Endodermal cell (in vitro differentiated cells): ENCODE measurements around the gene SPOP. TPM values are rescaled to one million over a fixed set of nuclear protein-coding genes. Genes with fewer than 3 reads are reported as not detected.
"Not testable (repeated sequence)": the region's sequence is repeated elsewhere in the genome, so short reads cannot be mapped to it uniquely, and the experiment has no call there.

Experiments
- DNase-seq: peaks from one replicate; pipeline ENCODE4 v3.0.0-alpha.2; 2017
- H3K27ac ChIP-seq: 2 replicates; pipeline ENCODE4 v1.5.1; 2013; ENCODE audit warnings: mild to moderate bottlenecking, low read depth, low read length, moderate library complexity
- H3K27me3 ChIP-seq: 2 replicates; pipeline ENCODE4 v1.6.1; 2013; ENCODE audit warnings: mild to moderate bottlenecking, low read length, moderate library complexity; ENCODE audit not compliant: insufficient read depth, control insufficient read depth, poor library complexity, severe bottlenecking
- H3K36me3 ChIP-seq: 2 replicates; pipeline ENCODE4 v1.7.0; 2013; ENCODE audit warnings: mild to moderate bottlenecking, low read length, moderate library complexity; ENCODE audit not compliant: control insufficient read depth, insufficient read depth
- H3K4me1 ChIP-seq: one replicate; pipeline ENCODE4 v1.7.0; 2013; ENCODE audit warnings: low read length; ENCODE audit not compliant: control insufficient read depth, insufficient read depth
- H3K4me3 ChIP-seq: 2 replicates; pipeline ENCODE4 v1.5.1; 2013; ENCODE audit warnings: mild to moderate bottlenecking, low read length, moderate library complexity
- H3K9ac ChIP-seq: 2 replicates; pipeline ENCODE4 v1.6.1; 2013; ENCODE audit warnings: mild to moderate bottlenecking, low read length, moderate library complexity; ENCODE audit not compliant: poor library complexity, severe bottlenecking; ENCODE audit errors: extremely low read depth
- H3K9me3 ChIP-seq: 2 replicates; pipeline ENCODE4 v1.6.1; 2013; ENCODE audit warnings: mild to moderate bottlenecking, low read length, moderate library complexity; ENCODE audit not compliant: control insufficient read depth
- H3K27ac Mint-ChIP-seq: 2 replicates; pipeline ENCODE4 v1.8.0; 2020; ENCODE audit warnings: mixed read lengths
- H3K27me3 Mint-ChIP-seq: 2 replicates; pipeline ENCODE4 v1.8.0; 2021; ENCODE audit warnings: mild to moderate bottlenecking, mixed read lengths; ENCODE audit not compliant: insufficient read depth
- H3K36me3 Mint-ChIP-seq: 2 replicates; pipeline ENCODE4 v1.8.0; 2020; ENCODE audit warnings: low read depth, mixed read lengths
- H3K4me1 Mint-ChIP-seq: 2 replicates; pipeline ENCODE4 v1.8.0; 2020; ENCODE audit warnings: mixed read lengths
- H3K4me3 Mint-ChIP-seq: 2 replicates; pipeline ENCODE4 v1.8.0; 2020; ENCODE audit warnings: mild to moderate bottlenecking, moderate library complexity, mixed read lengths
- H3K9me3 Mint-ChIP-seq: 2 replicates; pipeline ENCODE4 v1.8.0; 2020; ENCODE audit warnings: mild to moderate bottlenecking, mixed read lengths
- WGBS, 2 experiments: methylation state at CpG; one replicate each; pipeline versions ENCODE4 v1.1.5 to v1.1.7; 2013; ENCODE audit warnings: missing lambda C conversion rate in 2 of 2, mixed read lengths in 1 of 2; ENCODE audit not compliant: insufficient coverage in 1 of 2, insufficient read length in 1 of 2; 5-methylcytosine and 5-hydroxymethylcytosine counted together
- total RNA-seq, 2 donors: library from RNA; stranded (reverse); fragmentation: NEBNext Ultra II Directional in 1 of 2; extraction: Animal tissue kit (Norgen Biotek cat#: 25700) in 1 of 2; gene quantifications; 2 replicates in 1 of 2; 3 replicates in 1 of 2; pipeline ENCODE4 v1.2.1, GENCODE V29; 2021
- TF ChIP-seq, protein P1 (sequence below): fragments of 200-600 bp; sonication (generic); conservative IDR thresholded peaks from 2 replicates; pipeline ENCODE4 v1.5.0; 2021; ENCODE audit warnings: antibody characterized with exemption, mild to moderate bottlenecking

SPOP gene
- total RNA-seq, 2 donors from 2014 or later = 39.9 to 41.3 TPM

DNA sequence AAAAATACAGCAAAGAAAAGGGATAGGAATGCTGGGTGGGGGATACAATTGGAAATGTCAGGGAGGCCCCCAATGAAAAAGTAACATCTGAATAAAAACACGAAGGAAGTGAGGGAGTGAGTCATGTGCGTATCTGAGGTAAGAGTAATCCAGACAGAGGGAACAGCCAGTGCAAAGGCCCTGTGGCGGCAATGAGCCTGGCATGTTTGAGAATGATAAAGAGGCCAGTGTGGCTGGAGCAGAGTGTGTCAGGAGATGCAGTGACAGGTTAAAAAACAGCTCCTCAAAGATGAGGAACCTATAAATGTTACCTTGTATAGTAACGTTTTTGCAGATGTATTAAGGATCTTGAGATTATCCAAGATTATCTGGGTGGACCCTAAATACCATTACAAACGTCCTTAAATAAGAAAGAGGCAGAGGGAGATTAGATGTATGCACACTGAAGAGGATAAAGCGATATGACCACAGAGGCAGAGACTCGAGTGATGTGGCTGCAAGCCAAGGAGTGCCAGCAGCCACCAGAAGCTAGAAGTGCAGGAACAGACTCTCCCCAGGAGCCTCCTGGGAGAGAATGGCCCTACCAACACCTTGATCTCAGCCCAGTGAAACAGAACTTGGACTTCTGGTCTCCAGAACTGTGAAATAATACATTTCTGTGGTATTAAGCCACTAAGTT, 47.7 kb upstream of the SPOP start:
- Mint-ChIP-seq H3K4me3 (no peak overlapping the region), H3K27ac (no peak overlapping the region), H3K4me1 (peaks cover 15% of the 10 kb centered on the region), H3K27me3 (no peaks in the 10 kb centered on the region), H3K9me3 (peaks cover 8% of the 10 kb centered on the region), H3K36me3 (peaks cover 38% of the 10 kb centered on the region)
- Histone ChIP-seq H3K4me1 (peaks cover 7% of the 10 kb centered on the region), H3K36me3 (peaks cover 7% of the 10 kb centered on the region), H3K4me3 (no peak overlapping the region), H3K9me3 (peaks cover 12% of the 10 kb centered on the region), H3K27me3 (no peaks in the 10 kb centered on the region), H3K27ac (no peak overlapping the region), H3K9ac (no peak overlapping the region)
- no peak for DNase-seq
- TF ChIP-seq, protein P1, sequence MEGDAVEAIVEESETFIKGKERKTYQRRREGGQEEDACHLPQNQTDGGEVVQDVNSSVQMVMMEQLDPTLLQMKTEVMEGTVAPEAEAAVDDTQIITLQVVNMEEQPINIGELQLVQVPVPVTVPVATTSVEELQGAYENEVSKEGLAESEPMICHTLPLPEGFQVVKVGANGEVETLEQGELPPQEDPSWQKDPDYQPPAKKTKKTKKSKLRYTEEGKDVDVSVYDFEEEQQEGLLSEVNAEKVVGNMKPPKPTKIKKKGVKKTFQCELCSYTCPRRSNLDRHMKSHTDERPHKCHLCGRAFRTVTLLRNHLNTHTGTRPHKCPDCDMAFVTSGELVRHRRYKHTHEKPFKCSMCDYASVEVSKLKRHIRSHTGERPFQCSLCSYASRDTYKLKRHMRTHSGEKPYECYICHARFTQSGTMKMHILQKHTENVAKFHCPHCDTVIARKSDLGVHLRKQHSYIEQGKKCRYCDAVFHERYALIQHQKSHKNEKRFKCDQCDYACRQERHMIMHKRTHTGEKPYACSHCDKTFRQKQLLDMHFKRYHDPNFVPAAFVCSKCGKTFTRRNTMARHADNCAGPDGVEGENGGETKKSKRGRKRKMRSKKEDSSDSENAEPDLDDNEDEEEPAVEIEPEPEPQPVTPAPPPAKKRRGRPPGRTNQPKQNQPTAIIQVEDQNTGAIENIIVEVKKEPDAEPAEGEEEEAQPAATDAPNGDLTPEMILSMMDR = no peak
- 93 to 96% methylated on average over 7 of the region's 7 CpGs for WGBS, 2 experiments

GRCh38 chr17:49724552-49724951, 46.7 kb upstream of the SPOP start:
- DNase-seq, H3K4me3 Mint-ChIP-seq, H3K9ac ChIP-seq, H3K27ac Mint-ChIP-seq, H3K27me3 ChIP-seq, H3K27me3 Mint-ChIP-seq, H3K4me1 ChIP-seq, H3K9me3 Mint-ChIP-seq, H3K27ac ChIP-seq, H3K4me3 ChIP-seq: not testable (repeated sequence)
- peaks cover 12% of the 10 kb centered on the region for H3K9me3 ChIP-seq
- Mint-ChIP-seq H3K36me3 (peaks cover 45% of the 10 kb centered on the region), H3K4me1 (peaks cover 15% of the 10 kb centered on the region)
- 95 to 97% methylated on average over 5 to 6 of the region's 6 CpGs for WGBS, 2 experiments
- peaks cover 12% of the 10 kb centered on the region for H3K36me3 ChIP-seq

DNA sequence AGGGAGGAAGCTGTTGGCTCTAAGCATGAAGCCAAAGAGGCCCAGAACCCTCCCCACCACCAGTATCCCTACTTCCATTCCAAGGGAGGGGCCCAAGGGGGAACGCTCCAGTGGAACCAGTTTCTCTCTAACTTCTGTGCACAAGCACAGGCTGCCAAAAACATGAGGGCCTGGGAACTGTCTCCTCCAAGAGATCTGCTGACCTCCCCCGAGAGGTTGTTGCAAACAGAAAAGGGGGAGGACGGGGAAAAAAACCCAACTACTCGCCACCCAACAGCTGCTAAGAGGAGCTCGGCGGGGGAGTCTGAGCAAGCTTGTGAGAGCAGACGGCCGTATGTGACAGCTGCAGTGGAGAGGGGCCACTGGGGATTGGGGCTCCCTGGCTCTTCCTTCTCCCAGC, 45.5 kb upstream of the SPOP start:
- Histone ChIP-seq H3K9ac (no peak overlapping the region), H3K9me3 (peaks cover 12% of the 10 kb centered on the region), H3K36me3 (peaks cover 17% of the 10 kb centered on the region), H3K27ac (peak overlapping the region; percentile 44), H3K4me3 (no peak overlapping the region), H3K4me1 (peaks cover 7% of the 10 kb centered on the region), H3K27me3 (no peaks in the 10 kb centered on the region)
- H3K27ac Mint-ChIP-seq = peak overlapping the region; percentile 72
- TF ChIP-seq, protein P1 = no peak
- WGBS, 2 experiments = 92 to 93% methylated on average over 7 to 8 of the region's 8 CpGs
- H3K4me3 Mint-ChIP-seq = no peak overlapping the region
- H3K36me3 Mint-ChIP-seq = peaks cover 50% of the 10 kb centered on the region
- DNase-seq = no peak
- H3K4me1 Mint-ChIP-seq = peaks cover 15% of the 10 kb centered on the region
- H3K27me3 Mint-ChIP-seq = no peaks in the 10 kb centered on the region
- peaks cover 8% of the 10 kb centered on the region for H3K9me3 Mint-ChIP-seq
